ENCODE data around the gene PHACTR4. TPM values are rescaled to one million over a fixed set of nuclear protein-coding genes. Genes with fewer than 3 reads are reported as not detected.
A peak's percentile ranks its signal among the peaks of the same experiment; 100 is the strongest.

PHACTR4 gene
- total RNA-seq, 1 donor from 2014 or later, result 33.0 TPM

GRCh38 chr1:28328228-28328648 is 41.3 kb upstream of the PHACTR4 start:
- H3K4me3 ChIP-seq, result peak overlapping the region; percentile 63 to 71
- H3K36me3 ChIP-seq, result peaks cover 2 to 19% of the 10 kb centered on the region in 2 donors
- peak in 1 of 2 donors; percentile 61 for DNase-seq (ENCODE audit: low spot score in 2 of 2)
- peaks cover 2 to 10% of the 10 kb centered on the region in 2 donors for H3K4me1 ChIP-seq
- no peaks in the 10 kb centered on the region for H3K27me3 ChIP-seq
- TF ChIP-seq, protein P1, sequence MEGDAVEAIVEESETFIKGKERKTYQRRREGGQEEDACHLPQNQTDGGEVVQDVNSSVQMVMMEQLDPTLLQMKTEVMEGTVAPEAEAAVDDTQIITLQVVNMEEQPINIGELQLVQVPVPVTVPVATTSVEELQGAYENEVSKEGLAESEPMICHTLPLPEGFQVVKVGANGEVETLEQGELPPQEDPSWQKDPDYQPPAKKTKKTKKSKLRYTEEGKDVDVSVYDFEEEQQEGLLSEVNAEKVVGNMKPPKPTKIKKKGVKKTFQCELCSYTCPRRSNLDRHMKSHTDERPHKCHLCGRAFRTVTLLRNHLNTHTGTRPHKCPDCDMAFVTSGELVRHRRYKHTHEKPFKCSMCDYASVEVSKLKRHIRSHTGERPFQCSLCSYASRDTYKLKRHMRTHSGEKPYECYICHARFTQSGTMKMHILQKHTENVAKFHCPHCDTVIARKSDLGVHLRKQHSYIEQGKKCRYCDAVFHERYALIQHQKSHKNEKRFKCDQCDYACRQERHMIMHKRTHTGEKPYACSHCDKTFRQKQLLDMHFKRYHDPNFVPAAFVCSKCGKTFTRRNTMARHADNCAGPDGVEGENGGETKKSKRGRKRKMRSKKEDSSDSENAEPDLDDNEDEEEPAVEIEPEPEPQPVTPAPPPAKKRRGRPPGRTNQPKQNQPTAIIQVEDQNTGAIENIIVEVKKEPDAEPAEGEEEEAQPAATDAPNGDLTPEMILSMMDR (IDR thresholded peaks at IDR 0.05), result no peak
- intact Hi-C loops (cut with DNase I), result loop anchor here (1.0 to 5.0 kb wide), 4 partner anchors 39 to 179 kb away; partner anchors contain the start of genes PHACTR4, RCC1 and SESN2
- H3K9me3 ChIP-seq, result no peaks in the 10 kb centered on the region
- peak overlapping the region in 1 of 2 donors; percentile 82 for H3K27ac ChIP-seq

GRCh38 chr1:28329395-28330153 is 40.0 kb upstream of the PHACTR4 start:
- H3K27me3 ChIP-seq, result no peaks in the 10 kb centered on the region
- peaks cover 2 to 10% of the 10 kb centered on the region in 2 donors for H3K4me1 ChIP-seq
- intact Hi-C loops (cut with DNase I), result loop anchor here (2.0 to 5.0 kb wide), 3 partner anchors 38 to 178 kb away; partner anchors contain the start of genes PHACTR4, RCC1 and SESN2
- DNase-seq (ENCODE audit: low spot score in 2 of 2), result peak in 1 of 2 donors; percentile 67
- H3K36me3 ChIP-seq, result peaks cover 2 to 32% of the 10 kb centered on the region in 2 donors
- peak overlapping the region; percentile 75 to 82 for H3K27ac ChIP-seq
- TF ChIP-seq, protein P1 (IDR thresholded peaks at IDR 0.05), result peak in 1 of 3 experiments; percentile 11
- H3K4me3 ChIP-seq, result peak overlapping the region; percentile 63 to 71
- H3K9me3 ChIP-seq, result no peaks in the 10 kb centered on the region

DNA sequence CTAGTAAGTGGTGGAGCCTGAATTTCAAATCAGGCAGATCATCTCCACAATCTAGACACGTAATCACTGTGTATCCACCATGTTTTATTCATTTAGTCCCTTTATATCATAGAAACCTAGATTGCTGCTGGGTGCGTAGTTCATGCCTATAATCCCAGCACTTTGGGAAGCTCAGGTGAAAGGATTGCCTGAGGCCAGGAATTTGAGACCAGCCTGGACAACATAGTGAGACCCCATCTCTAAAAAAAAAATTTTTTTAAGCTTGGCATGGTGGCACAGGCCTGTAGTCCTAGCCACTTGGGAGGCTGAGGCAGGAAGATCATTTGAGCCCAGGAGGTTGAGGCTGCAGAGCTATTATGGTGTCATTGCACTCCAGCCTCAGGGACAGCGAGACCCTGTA is 30.6 kb upstream of the PHACTR4 start:
- Histone ChIP-seq H3K9me3 (no peaks in the 10 kb centered on the region), H3K36me3 (peaks cover 11 to 25% of the 10 kb centered on the region in 2 donors), H3K27ac (no peak overlapping the region), H3K27me3 (no peaks in the 10 kb centered on the region), H3K4me1 (no peaks in the 10 kb centered on the region), H3K4me3 (no peak overlapping the region)
- TF ChIP-seq, protein P1 (IDR thresholded peaks at IDR 0.05), result no peak
- no peak for DNase-seq (ENCODE audit: low spot score in 2 of 2)
- intact Hi-C loops (cut with DNase I), result no loop called here

- H3K9me3 ChIP-seq, result no peaks in the 10 kb centered on the region
- intact Hi-C loops (cut with DNase I), result no loop called here
- H3K27me3 ChIP-seq, result no peaks in the 10 kb centered on the region
- no peak for DNase-seq (ENCODE audit: low spot score in 2 of 2)
- H3K4me1 ChIP-seq, result no peaks in the 10 kb centered on the region
- no peak overlapping the region for H3K27ac ChIP-seq
- H3K36me3 ChIP-seq, result peaks cover 11 to 18% of the 10 kb centered on the region in 2 donors
- no peak overlapping the region for H3K4me3 ChIP-seq
- TF ChIP-seq, protein P1 (IDR thresholded peaks at IDR 0.05), result no peak
These were observed 30.0 kb upstream of the PHACTR4 start for GRCh38 chr1:28339551-28339950.

- TF ChIP-seq, protein P1 (IDR thresholded peaks at IDR 0.05), result no peak
- Histone ChIP-seq H3K9me3 (no peaks in the 10 kb centered on the region), H3K36me3 (peaks cover 5 to 10% of the 10 kb centered on the region in 2 donors), H3K27ac (no peak overlapping the region), H3K27me3 (no peaks in the 10 kb centered on the region), H3K4me3 (no peak overlapping the region), H3K4me1 (no peaks in the 10 kb centered on the region)
- intact Hi-C loops (cut with DNase I), result no loop called here
- DNase-seq (ENCODE audit: low spot score in 2 of 2), result no peak
These were observed 29.1 kb upstream of the PHACTR4 start for GRCh38 chr1:28340221-28340974.
